Measurements from ENCODE around the gene HYCC1.

The HYCC1 gene

GRCh38 chr7:23013715-23014649 lies at the start of gene HYCC1:
Gene HYCC1, minus strand, starts transcription at chr7:23014130. Its CDS starts 23,019 bp downstream, at chr7:22991111.
- H3K36me3 ChIP-seq (ENCODE audit: control insufficient read depth, insufficient read depth, low read length), result no peaks in the 10 kb centered on the region
- H3K4me2 ChIP-seq (ENCODE audit: low read length), result peak within 1 kb of the TSS; percentile 94
- no peaks in the 10 kb centered on the region for H3K9me3 ChIP-seq (ENCODE audit: control insufficient read depth, low read length)
- peak within 1 kb of the TSS; percentile 90 for H2AFZ ChIP-seq
- H3K27me3 ChIP-seq (ENCODE audit: control insufficient read depth, insufficient read depth, low read length), result no peaks in the 10 kb centered on the region
- no peaks in the 10 kb centered on the region for H3K79me2 ChIP-seq
- no peak within 1 kb of the TSS for H3K9ac ChIP-seq
- peaks cover 4% of the 10 kb centered on the region for H3K4me1 ChIP-seq
- TF ChIP-seq CTCF (IDR thresholded peaks at IDR 0.05), result peak; percentile 54
- H3K27ac ChIP-seq, result no peak within 1 kb of the TSS
- peak within 1 kb of the TSS; percentile 73 for H3K4me3 ChIP-seq (ENCODE audit: low read depth, low read length)

- Histone ChIP-seq H3K27ac (no peak overlapping the region), H3K4me1 (no peaks in the 10 kb centered on the region), H3K79me2 (no peaks in the 10 kb centered on the region), H3K36me3 (ENCODE audit: control insufficient read depth, insufficient read depth, low read length) (no peaks in the 10 kb centered on the region), H3K4me3 (ENCODE audit: low read depth, low read length) (no peak overlapping the region), H3K4me2 (ENCODE audit: low read length) (no peak overlapping the region), H2AFZ (no peak overlapping the region), H3K27me3 (ENCODE audit: control insufficient read depth, insufficient read depth, low read length) (no peaks in the 10 kb centered on the region), H3K9me3 (ENCODE audit: control insufficient read depth, low read length) (no peaks in the 10 kb centered on the region), H3K9ac (no peak overlapping the region)
- no peak for TF ChIP-seq CTCF (IDR thresholded peaks at IDR 0.05)
Measured at GRCh38 chr7:23062452-23062851, 48.5 kb upstream of the HYCC1 start.

GRCh38 chr7:23061327-23061726 lies 47.4 kb upstream of the HYCC1 start:
- Histone ChIP-seq H3K9ac (no peak overlapping the region), H3K4me2 (ENCODE audit: low read length) (no peak overlapping the region), H3K27me3 (ENCODE audit: control insufficient read depth, insufficient read depth, low read length) (no peaks in the 10 kb centered on the region), H2AFZ (no peak overlapping the region), H3K79me2 (no peaks in the 10 kb centered on the region), H3K4me1 (no peaks in the 10 kb centered on the region), H3K4me3 (ENCODE audit: low read depth, low read length) (no peak overlapping the region), H3K27ac (no peak overlapping the region), H3K36me3 (ENCODE audit: control insufficient read depth, insufficient read depth, low read length) (no peaks in the 10 kb centered on the region), H3K9me3 (ENCODE audit: control insufficient read depth, low read length) (no peaks in the 10 kb centered on the region)
- no peak for TF ChIP-seq CTCF (IDR thresholded peaks at IDR 0.05)

GRCh38 chr7:23058408-23059096 lies 44.6 kb upstream of the HYCC1 start:
- no peak overlapping the region for H3K9ac ChIP-seq
- TF ChIP-seq CTCF (IDR thresholded peaks at IDR 0.05), result no peak
- no peaks in the 10 kb centered on the region for H3K27me3 ChIP-seq (ENCODE audit: control insufficient read depth, insufficient read depth, low read length)
- no peaks in the 10 kb centered on the region for H3K9me3 ChIP-seq (ENCODE audit: control insufficient read depth, low read length)
- no peak overlapping the region for H3K4me2 ChIP-seq (ENCODE audit: low read length)
- no peaks in the 10 kb centered on the region for H3K4me1 ChIP-seq
- no peak overlapping the region for H3K4me3 ChIP-seq (ENCODE audit: low read depth, low read length)
- H2AFZ ChIP-seq, result no peak overlapping the region
- H3K36me3 ChIP-seq (ENCODE audit: control insufficient read depth, insufficient read depth, low read length), result no peaks in the 10 kb centered on the region
- no peaks in the 10 kb centered on the region for H3K79me2 ChIP-seq
- no peak overlapping the region for H3K27ac ChIP-seq
